HG02840 (cell line): ENCODE data around the gene CCDC148.

ENCODE experiments used
- ATAC-seq: cut with Tn5 transposase; IDR thresholded peaks from one replicate; pipeline ENCODE4 v1.9.1; 2021; ENCODE audit warnings: mild to moderate bottlenecking, moderate library complexity, moderate number of reproducible peaks; ENCODE audit not compliant: unreplicated experiment, low FRiP score

CCDC148 gene

DNA sequence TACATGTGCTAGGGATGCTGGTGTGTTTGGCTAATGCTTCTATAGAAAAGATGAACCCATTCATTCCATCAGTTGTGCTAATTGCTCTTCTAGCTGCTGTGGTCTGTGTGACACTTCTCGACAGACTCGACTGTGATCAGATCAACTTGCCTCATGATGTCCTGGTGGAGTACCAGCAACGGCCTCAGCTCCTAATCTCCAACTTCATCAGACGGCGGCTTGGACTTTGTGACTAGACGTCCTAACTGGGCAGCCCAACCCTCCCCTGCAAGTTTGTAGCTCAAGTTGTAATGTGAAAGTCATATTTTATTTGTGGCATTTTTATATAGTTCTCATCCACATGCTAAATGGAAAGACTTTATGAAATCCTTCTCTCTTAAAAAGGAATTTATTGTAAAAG lies 321.9 kb downstream of the CCDC148 start:
- no peak for ATAC-seq

DNA sequence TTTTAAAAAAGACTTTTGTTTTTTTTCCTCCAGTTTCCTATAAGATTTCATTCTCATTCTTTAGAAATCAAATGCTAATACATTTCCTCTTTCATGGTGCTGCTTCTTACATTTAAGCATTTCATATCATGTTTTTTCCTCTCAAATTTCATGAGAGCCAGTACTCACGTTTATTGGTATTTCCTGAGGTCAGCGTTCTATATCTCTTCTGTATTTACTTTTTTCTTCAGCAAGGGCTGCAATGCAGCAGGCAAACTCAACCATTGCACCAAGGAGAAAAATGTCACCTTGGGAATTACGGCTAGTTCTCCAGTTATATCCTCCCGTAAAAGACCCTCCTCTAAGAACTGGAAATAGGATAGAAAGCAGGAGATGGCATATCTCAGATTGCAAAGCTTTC lies 322.5 kb downstream of the CCDC148 start:
- ATAC-seq, result no peak

DNA sequence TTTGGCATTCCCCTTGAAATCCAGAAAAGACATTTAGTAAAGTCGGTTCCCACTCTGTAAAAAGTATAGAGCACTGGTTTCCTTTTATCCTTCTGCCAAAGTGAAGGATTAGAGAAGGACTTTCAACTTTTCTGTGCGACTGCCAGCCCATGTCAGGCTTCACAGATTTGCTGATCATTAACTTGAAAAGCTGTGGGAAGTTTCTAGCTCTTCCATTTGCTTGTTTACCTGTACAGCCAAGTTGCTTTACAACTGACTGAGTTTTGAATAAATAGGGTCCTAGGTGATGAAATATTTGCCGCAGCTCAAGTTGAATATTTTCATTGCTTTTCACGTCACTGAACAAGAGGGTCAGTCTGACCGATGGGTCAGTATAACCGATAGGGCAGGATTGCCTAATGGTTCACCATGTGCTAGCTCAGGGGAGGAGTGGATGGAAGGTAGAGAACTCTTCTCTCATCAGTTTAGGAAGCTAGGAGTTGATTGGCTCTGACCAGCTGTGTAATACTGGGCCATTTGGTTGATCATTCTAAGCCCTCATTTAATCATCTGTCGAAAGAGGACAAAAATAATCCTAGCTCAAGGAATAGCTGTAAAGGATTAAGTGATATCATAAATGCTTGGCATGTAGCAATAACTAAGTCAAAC lies 324.5 kb downstream of the CCDC148 start:
- ATAC-seq, result no peak

DNA sequence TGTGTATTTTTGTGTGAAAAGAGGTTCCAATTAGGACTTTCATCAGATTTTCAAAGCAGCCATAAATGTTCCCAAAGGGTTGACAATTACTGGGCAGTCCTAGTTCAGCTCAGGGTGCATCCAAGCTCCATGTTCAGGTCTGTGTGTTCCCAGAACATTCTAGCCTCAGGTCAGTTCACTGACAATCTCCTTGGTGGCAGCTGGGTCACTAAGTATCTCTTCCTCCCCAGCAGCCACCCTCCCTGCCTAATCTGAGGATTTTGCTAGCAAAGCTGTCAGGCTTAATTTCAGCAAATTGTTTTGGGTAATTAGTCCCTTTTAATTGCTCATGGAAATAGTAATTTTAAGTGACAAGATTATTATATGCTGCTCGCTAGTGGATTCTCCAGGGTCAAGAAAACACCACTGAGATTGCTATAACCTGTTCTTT lies 325.1 kb downstream of the CCDC148 start:
- no peak for ATAC-seq

DNA sequence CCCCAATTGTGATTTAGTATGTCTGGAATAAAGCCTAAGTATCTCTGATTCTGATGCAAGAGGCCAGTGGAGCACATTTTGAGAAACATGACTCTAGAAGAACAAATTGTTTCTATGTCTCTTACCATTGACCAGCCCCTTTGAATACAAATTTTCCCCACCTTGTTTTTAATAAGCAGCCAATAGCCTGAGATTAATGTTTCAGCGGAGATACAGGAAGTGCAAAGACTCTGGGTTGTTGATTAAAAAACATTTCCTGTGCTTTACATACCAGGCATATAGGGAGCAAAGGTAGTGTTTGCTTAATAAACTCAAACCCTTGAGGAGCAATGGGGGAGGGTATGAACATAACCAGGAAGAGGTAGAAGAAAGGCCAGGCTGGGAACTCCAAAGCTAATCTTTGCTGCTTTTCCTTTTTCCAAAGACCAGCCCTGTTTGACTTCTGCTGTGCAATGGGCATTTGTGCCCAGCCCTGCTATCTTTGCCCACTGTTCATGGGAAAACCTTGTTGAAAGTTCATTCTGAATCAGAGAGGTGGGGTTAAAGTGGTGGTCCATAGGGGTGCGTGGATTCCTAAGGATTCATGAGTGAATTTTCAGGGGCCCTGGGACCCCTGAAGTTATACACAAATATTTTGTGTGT lies 325.6 kb downstream of the CCDC148 start:
- no peak for ATAC-seq

DNA sequence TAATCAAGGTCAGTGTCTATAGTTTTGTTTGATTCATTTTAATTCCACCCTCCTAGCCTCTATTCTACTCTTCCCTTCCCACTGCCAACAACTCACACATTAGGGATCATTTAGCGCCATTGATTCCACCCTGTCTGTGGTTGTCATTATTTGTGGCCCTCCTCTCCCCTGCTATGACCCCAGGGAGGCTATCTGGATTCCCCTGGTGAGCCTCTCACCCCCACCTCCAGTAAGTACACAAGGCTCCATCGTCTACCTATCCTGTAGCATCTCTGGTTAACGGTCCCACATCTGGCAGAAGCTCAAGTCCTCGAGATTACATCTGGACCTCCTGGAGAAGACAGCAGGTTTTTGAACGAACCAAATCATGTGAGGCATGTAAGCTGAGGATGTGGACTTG lies 327.5 kb downstream of the CCDC148 start:
- ATAC-seq, result no peak

DNA sequence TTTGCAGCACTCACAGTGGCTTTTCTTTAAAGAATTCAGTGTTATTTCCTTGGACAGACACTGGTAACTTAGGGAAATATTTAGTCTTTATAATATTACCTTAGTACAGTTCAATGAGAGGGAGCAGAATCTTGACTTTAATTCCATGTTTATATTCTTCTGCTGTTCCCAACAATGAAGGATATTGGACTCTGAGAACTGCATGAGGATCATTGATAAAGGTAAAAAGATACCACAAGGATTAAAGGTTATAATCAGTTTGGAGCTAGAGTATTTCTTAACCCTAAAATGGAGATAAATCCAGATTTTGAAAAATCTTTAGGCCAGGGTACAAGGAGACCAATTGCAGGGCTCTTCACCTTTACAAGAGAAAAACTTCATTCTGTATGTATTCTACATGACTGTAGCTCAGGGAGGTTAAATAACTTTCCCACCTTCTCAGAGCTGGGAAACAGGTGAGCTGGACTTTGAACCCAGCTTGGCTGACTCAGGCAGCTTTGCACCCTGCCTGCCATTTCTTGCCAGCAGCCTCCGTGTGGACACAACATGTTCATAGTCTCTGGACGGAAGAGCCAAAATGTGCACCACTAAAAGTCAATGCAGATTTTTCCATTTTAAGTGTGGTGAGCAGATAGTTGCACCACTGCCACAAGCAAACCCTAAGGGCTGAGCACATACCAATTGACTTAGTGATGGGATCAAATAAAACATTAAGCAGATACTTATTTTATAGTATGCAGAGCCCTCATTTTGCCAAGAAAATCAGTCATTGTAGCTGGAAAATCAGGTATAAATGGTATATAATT lies 328.2 kb downstream of the CCDC148 start:
- no peak for ATAC-seq

DNA sequence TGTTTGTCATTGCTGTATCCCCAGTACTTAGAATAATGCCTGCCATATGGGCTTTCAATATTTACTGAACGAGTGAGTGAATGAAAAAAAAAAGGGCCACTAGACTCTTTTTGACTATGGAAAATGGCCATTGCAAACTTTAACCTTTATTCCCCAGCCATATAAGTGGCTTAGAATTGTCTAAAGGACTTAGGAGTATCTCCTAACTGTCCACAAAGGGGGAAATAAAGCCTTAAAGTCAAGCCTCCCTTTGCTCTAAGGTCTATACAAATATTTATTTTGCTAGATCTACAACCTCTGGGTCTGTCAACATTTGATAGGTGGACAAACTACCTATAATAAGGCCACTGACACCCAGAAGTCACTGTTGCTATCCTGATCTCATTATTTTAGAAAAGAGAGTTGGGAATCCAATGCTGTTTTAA lies 329.2 kb downstream of the CCDC148 start:
- no peak for ATAC-seq

DNA sequence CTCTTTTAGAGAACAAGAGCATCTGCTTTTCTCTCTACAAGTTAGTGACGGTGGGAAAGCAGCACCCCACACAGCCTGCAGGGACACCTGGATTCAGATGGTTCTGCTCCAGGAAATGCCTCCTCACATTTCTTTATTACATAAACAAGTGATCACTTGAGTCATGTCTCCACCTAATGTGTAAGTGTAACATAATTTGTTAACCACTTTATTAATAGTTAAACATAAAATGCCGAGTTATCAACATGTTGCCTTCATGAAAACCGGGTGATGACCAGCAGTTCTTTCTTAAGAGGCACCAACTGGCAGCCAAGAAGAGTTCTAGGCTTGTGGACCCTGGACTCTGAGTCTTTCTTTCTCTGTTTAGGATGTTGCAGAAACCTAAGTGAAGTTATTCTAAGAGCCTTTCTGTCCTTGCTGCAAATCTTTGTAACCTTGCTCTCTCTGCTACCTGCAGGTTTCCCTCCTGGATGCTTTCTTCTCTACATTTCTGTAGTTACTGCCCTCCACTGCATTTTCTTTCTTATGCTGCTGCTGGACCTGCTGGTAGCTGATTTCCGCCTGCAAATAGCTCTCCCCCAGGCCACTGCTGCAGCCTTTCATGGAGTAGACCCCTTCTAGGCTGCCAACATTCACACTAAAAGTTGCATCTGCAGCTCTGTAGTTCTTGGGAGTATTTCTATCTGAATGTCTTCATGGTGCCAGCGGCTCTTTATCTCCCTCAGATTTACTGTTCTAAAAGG lies 330.6 kb downstream of the CCDC148 start:
- no peak for ATAC-seq

DNA sequence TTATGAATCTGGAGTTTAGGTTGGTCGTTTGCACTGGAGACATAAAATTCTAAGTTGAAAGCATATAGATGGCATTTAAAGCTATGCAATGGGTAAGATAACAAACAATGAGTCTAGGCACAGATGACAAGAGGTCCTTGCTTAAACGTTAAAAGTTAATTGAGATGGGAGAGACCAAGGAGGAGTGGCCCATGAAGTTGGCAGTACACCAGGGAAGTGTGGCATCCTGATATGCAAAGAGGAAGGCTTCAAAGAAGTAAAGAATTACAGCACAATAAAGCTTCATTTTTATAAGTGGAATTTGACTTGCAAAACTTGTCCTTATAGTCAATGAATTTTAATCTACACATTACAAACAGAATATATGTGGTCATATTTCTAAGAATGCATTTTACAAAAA lies 331.7 kb downstream of the CCDC148 start:
- ATAC-seq, result no peak
